H1 (cell line): ENCODE data around the gene MCC. TPM values are rescaled to one million over a fixed set of nuclear protein-coding genes. Genes with fewer than 3 reads are reported as not detected.

ENCODE experiments used
- BACH1 ChIP-seq: IDR thresholded peaks from 2 replicates; pipeline ENCODE4 v1.6.1; 2012; ENCODE audit warnings: low read length, improper control_type of control experiment
- CHD2 ChIP-seq: IDR thresholded peaks from 2 replicates; pipeline ENCODE4 v1.6.1; 2012; ENCODE audit warnings: low read length, improper control_type of control experiment
- EZH2 ChIP-seq: fragments of 200-600 bp; sonication (generic); IDR thresholded peaks from 2 replicates; pipeline ENCODE4 v1.7.1; 2012; ENCODE audit warnings: low read depth, mild to moderate bottlenecking, moderate library complexity, low read length, inconsistent platforms; ENCODE audit not compliant: severe bottlenecking
- polyA plus RNA-seq, 7 experiments: library from polyadenylated mRNA; depleted of rRNA in 3 of 7; stranded (reverse) in 5 of 7; unstranded in 2 of 7; fragments of >200 nt in 5 of 7; fragments of 200-250 nt in 2 of 7; gene quantifications; 1 replicate in 5 of 7; 2 replicates in 1 of 7; 4 replicates in 1 of 7; pipeline versions ENCODE4 v1.2.1 to v1.2.3, GENCODE V29; 2011 to 2013; ENCODE audit warnings: missing spikeins in 2 of 7, mixed read lengths in 2 of 7
- total RNA-seq: library from RNA; stranded (reverse); fragmentation: NEBNext Ultra II Directional; extraction: Animal tissue kit (Norgen Biotek cat#: 25700); gene quantifications from 2 replicates; pipeline ENCODE4 v1.2.1, GENCODE V29; 2021

Gene MCC
- total and polyA plus RNA-seq, 2 of the 8 experiments (the other 6 are each of a cell fraction or from before 2014, with no cell fraction given), result 2.6 to 18.3 TPM

- TF ChIP-seq CHD2 (no peak), BACH1 (no peak), EZH2 (no peak)
Measured at GRCh38 chr5:113213551-113214425, 274.5 kb downstream of the MCC start (continued).
